Measurements from ENCODE around the gene PTPRG. TPM values are rescaled to one million over a fixed set of nuclear protein-coding genes. Genes with fewer than 3 reads are reported as not detected.

Gene PTPRG
- total RNA-seq, 1 donor from 2014 or later: 34.1 TPM

DNA sequence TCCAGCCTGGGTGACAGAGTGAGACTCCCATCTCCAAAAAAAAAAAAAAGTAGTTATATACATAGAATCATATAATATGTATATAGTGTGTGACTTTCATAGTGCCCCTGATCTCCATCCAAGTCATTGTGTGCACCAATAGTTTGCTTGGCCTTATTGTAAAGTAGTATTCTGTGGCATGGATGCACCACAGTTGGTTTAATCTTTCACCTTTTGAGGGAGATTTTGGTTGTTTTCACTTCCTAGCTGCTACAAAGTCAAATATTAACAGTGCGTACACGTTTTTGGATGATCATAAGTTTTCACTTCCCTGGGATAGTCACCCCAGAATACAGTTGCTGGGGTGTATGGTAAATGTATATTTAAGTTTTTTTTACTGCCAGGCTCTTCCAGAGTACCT is 162.8 kb downstream of the PTPRG start:
- intact Hi-C loops (cut with DNase I): loop anchor here (5.0 to 10.0 kb wide), 2 partner anchors 162 to 279 kb away; partner anchors contain the start of gene PTPRG
- DNase-seq (ENCODE audit: missing footprints) (no peak), ATAC-seq (no peak)

DNA sequence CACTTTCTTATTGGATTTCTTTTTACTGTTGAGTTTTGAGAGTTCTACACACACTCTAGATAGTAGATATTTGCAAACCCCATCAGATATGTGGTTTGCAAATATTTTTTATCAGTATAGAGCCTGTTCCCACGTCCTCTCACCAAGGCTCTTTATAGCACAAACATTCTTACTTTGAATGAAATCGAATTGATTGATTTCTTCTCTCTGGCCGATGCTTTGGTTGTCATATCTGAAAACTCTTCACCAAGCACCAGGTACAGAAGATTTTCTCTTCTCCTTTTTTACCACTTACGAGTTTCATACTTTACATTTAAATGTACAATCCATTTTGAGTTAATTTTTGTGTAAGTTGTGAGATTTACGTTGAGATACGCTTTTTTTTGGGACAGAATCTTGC is 163.4 kb downstream of the PTPRG start:
- DNase-seq (ENCODE audit: missing footprints): no peak
- no peak for ATAC-seq
- intact Hi-C loops (cut with DNase I): loop anchor here (5.0 to 10.0 kb wide), 4 partner anchors 82 to 280 kb away; partner anchors contain the start of gene PTPRG

DNA sequence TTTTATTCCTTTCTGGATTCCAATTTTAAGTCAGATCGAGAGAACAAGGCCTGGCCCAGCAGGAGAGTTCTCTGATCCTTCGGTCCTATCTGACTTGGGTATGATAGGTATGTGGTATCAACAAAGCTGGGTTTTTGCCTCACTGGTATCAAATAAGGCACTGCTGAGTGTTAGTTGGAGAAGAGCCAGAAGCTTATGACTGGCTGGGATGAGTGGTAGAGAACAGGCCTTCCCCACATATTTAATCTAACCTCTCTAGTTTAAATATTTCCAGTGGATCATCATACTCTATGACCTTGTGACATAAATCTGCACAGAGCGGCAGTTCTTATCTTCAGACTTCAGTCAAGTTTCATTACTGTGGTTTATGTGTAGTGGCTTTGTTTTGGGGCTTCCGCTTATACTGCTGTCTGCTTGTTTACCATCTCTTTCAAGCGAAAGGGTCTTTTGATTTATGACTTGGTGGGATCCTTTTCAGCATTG is 164.5 kb downstream of the PTPRG start:
- intact Hi-C loops (cut with DNase I): loop anchor here (5.0 to 10.0 kb wide), 3 partner anchors 81 to 281 kb away; no protein-coding TSS in a partner anchor
- no peak for DNase-seq (ENCODE audit: missing footprints)
- peak; percentile 88 for ATAC-seq

DNA sequence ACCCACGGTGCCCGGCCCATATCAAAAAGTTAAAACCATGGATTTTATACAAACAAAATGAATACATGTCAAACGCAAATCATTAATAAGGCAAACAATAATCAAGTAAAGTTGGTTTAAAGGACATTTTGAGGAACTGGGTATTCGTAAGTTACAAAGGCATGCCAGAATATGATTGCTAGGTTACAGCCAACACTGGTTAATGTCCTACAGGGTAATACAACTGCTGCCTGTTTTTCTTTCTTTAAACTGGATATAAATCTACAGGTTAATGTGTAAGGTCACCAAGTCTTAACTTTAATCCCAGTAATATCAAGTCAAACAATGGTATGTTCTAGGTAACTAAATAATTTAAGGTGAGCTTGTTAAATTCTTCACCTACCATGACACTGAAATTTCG is 166.1 kb downstream of the PTPRG start:
- DNase-seq (ENCODE audit: missing footprints): no peak
- no peak for ATAC-seq
- intact Hi-C loops (cut with DNase I): loop anchor here (5.0 to 10.0 kb wide), 3 partner anchors 80 to 283 kb away; no protein-coding TSS in a partner anchor

DNA sequence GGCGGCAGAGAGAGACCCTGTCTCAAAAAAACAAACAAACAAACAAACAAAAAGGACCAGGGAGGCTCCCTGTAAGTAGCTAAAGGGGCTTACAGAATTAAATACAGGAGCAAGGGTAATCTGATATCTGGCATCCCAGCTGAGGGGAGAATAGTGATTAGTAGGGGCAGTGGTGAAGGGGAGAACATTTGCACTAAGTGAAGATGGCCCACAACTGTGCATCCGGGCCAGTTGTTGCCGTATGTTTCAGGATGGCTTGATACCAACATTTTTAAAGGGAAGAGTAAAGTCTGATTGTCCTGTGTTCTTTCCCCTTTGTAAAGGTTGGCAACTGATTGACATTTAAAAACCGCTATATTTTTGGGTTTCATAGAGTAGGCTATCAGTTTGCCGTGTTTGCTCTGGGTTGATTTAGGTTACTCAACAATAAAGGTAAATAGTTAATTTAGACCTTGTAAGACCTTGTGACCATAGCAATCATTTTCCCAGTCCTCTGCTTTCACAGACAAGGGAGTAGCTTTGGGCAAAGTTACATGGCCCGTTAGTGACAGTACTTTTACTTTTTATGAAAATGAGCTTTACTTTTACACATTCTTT is 167.8 kb downstream of the PTPRG start:
- no peak for ATAC-seq
- intact Hi-C loops (cut with DNase I): loop anchor here (5.0 to 10.0 kb wide), 3 partner anchors 78 to 284 kb away; no protein-coding TSS in a partner anchor

DNA sequence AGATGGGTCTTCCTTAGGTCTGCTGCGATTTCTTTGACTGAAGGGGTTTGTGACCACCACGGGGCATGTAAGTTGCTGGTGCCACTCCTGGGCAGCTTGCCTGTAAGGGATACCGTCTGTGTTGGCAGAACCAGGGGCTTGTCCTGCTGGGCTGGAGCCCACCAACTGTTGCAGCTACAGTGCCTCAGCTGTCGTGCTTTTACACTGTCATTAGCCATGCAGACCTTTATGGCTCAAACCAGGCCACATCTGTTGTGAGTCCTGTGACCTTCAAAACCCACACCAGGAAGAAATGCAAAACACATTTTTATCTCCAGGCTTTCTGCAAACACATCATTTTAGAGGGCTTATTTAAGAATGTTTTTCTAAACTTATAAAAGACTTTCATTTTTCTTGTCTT is 168.7 kb downstream of the PTPRG start:
- intact Hi-C loops (cut with DNase I): no loop called here
- DNase-seq (ENCODE audit: missing footprints) (no peak), ATAC-seq (no peak)

More for the DNA sequence above, 167.8 kb downstream of the PTPRG start:
- DNase-seq (ENCODE audit: missing footprints): no peak

DNA sequence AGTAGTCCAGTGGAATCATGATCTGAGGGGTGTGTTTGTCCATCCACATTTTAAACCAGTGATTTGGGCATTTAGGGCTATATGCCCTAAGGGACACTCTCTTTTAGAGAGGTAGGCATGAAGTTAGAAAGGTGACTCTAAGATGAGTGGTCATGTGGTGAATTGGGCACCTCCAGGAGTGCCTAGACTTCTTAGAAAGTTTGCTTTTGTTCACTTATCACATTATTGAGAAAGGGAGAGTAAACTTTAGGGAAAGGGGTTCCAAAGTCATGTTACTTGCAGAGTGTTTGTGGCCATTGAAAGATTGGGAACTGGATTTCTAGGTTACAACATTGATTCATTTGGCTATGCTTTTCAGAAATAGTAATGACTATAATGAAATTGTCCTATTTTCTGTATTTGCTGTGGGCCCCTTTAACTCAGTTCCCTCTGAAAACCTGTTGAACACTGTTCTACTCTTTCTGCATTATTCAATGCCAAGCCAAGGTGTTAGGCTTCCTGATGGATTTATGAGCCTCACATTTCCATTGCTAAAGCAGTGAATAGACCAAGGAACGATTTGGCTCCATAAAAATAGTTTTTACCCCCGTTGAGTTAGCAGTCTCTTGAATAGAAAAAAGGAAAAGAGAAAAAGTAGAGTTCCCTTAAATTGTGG is 169.3 kb downstream of the PTPRG start:
- intact Hi-C loops (cut with DNase I): no loop called here
- ATAC-seq (no peak), DNase-seq (ENCODE audit: missing footprints) (no peak)

DNA sequence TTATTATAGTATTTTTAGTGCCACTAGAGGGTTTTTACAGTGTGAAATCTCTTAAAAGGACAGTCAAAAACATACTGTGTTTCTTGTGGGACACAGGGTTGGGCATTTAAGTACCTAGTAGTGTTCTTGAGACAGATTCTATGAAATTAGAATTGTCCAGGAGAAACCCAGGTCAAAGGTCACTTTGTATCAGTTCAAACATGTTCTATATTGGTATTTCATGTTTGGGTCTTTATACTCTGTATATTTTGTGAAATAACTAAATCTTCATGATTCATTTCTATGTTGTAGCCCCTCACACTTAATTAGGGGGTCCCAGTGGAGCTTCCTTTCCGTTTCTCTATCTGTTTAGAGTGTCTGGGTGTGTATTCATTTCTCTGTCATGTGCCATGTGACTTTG is 171.6 kb downstream of the PTPRG start:
- intact Hi-C loops (cut with DNase I): no loop called here
- DNase-seq (ENCODE audit: missing footprints) (no peak), ATAC-seq (no peak)

DNA sequence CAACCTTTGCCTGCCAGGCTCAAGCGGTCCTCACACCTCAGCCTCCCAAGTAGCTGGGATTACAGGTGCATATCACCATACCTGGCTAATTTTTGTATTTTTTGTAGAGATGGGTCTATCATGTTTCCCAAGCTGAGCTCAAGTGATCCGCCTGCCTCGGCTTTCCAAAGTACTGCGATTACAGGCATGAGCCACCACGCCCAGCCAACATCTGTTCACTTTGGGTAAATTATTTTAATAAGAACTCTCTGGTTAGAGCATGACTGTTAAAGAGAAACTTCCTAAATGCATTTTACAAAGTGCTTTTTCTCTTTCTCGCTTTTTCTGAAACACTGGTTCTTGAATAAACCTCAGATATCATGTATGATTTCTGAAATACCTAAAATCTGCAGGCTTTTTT is 172.5 kb downstream of the PTPRG start:
- intact Hi-C loops (cut with DNase I): no loop called here
- DNase-seq (ENCODE audit: missing footprints) (no peak), ATAC-seq (peak; percentile 57)

DNA sequence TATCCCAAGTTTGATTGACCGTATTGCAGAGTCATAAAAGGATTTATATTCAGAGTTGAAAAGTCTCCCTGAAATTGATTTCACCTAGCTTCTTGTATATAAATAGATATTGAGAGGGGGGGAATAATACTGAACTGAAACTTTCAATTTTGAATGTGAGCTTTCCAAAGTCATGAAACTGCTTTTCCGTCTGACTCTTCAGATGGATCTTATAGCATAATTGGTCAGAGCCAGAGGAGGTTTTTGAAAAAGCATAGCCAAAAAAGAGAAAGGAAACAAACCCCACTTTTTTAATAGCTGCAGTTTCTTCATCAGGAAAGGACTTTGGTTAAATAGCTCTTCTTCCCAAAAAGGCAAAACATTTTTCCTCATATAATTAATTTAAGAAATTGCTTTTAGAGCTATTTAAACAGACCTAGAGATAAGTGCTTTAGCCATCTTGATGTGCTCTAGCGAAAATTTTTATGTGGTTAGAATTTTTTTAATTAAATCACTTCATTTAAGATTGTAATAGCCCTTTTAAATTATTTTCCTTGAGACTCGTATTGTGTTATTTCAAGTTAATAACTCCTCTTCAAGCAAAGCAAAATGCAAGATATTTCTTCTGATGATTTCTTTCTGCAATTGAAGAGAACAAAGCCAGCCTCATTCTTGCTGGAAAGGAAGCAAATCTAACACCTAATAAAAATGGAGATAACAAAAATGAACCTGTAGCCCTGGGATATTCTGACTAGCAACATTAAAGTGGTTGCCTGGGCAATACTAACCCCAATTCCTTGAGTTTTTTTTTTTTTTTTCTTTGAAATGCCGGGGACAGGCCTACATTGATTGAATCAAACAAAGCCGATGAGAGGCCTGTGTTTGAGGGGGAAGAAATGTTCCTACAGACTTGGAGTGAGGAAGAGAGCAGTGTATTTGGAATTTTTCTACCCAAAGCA is 173.6 kb downstream of the PTPRG start:
- intact Hi-C loops (cut with DNase I): no loop called here
- DNase-seq (ENCODE audit: missing footprints) (no peak), ATAC-seq (no peak)

DNA sequence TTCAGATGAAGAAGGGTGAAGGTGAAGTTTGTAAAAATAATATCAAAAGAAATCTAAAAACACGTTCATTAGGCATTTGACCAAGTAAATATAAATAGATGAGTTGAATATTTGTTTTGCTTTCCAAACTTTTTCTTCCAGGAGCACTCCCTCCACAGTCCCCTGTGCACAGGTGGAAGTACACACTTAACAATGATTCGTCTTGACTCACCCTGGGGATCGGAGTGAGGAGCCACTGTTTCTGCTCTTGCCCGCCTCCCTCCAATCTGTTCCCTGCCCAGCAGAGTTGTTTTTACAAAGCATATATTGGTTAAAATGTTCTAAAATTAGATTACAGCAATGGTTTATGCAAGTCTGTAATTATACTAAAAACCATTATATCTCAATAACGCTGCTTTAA is 175.1 kb downstream of the PTPRG start:
- no peak for ATAC-seq
- DNase-seq (ENCODE audit: missing footprints): no peak
- intact Hi-C loops (cut with DNase I): no loop called here

DNA sequence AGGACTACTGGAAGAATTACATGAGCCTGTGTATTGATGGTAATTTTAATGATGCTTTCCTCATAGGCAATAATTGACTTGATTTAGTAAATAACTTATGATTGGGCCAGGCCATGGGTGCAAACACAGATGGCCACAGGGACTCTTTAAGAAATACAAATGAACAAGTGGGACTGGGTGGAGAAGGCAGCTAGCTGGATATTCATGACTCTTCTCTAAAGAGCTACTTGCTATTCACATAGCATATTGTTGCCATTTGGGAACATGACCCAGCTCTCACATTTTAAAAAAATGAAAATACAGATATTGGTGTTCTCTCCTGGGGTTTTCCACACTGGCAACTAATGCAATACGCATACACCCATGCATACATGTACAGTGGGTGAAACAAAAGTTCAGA is 178.3 kb downstream of the PTPRG start:
- DNase-seq (ENCODE audit: missing footprints) (no peak), ATAC-seq (no peak)
- intact Hi-C loops (cut with DNase I): no loop called here

DNA sequence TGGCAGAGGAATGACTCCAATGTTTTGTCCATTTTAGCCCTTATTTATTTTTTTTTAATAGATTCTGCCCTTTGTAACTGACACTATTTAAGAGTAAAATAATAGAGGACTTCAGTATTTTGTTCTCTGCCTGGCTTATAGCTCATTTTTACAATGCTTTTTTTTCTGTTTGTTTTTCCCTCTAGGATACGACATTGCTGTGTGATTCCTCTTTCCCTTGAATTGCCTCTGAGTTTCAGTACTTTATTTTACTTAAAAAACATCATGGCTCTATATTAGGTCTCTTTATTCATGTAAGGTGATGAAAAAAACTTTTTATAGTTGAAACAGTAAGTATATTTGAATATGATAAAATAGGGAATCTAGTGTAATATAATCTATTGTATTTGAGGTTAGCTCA is 179.1 kb downstream of the PTPRG start:
- intact Hi-C loops (cut with DNase I): no loop called here
- DNase-seq (ENCODE audit: missing footprints) (no peak), ATAC-seq (no peak)

DNA sequence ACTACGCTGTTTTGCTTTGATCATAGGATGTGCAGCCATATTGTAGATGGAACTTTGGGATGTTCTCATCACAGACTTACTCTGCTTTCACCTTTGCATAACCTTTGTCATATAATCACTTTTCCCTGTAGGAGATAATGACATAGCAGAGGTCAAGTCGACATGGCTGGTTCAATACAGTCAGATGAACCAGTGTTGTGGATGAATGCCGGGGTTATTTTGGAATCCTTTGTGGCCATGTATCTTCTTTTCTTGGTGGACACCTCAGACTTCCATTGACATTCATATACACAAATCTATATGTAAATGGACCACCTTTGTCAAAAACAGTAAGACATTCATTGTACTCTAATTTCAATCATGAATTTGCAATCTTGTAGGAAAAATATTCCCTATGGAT is 180.2 kb downstream of the PTPRG start:
- DNase-seq (ENCODE audit: missing footprints): no peak
- intact Hi-C loops (cut with DNase I): no loop called here

DNA sequence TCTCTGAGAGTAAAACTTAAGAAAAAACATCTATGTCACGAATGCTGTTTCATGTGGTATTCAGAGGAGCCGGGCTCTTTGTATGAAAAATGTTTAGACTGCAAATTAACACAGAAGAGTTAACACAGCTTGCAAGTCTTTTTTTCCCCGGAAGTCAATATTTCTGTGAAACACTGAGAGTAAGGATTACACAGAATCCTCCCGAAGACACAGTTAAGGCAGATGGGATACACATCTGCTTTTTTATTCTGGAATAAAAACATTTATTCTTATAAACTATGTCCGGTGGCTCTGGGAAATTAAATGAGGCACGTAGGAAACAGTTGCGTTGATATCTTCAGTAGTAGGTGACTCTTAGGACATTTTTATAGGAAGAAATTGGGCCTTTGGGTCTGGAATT is 180.6 kb downstream of the PTPRG start:
- ATAC-seq: no peak
- no peak for DNase-seq (ENCODE audit: missing footprints)
- intact Hi-C loops (cut with DNase I): no loop called here

More for the DNA sequence above, 180.2 kb downstream of the PTPRG start:
- ATAC-seq: no peak

DNA sequence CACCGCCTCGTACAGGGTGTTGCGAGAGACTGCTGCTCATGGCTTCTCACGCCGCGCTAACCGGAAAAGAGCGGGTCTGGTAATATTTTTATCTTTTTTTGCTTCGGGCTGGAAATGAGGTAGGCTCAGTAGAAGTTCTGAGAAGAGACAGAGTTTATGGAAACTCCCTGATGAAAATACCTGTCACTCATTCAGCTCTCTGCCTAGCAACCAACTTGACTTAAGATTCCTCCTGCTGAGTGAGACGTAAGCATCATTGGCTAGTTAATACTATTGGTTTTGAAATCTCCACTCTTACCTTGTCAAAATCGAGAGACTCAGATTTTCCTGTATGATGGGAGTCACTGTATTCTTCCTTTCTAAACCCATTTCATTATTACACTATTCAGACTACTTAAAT is 181.7 kb downstream of the PTPRG start:
- ATAC-seq (no peak), DNase-seq (ENCODE audit: missing footprints) (no peak)
- intact Hi-C loops (cut with DNase I): no loop called here

DNA sequence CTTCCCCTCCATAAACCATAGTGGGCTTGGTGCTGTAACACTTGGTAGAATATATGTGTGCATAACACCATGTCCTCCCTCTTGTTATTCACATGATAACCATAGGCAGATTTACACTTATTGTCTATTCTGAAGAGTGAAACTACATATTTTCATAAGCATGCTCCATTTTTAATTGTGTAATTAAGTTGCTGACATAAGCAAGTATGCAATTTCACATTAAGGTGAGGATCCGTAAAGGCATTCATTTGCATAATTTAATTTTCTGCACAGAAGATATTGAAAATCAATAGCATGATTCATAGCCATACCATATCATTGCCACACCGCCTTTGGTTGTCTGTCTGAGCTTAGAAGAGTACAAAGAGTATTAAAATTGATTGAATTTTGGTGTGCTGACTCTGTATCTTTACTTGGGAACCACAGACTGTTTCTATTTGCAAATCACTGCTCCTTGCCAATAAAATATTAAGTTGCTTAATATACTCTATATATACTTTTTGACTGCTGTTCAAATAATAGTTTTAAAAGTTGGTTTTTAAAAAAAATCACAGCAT is 182.4 kb downstream of the PTPRG start:
- no peak for DNase-seq (ENCODE audit: missing footprints)
- ATAC-seq: no peak

DNA sequence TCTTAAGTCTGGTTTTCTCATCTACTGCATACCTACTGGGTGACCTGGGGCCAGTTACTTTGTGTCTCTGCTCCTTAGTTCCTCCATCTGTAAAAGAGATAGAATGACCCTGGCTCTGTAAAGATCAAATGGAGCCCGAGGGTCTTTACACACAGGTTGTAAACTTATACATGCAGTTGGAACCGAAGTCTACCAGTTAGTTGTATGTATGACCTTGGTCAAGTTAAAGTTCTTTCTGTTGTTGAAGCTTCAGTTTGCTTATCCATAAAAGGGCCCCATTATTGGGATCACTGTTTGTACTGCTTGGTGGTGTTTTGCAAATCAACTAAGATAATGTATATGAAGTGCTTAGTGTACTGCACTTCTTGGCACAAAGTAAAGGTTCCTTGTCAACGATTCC is 186.9 kb downstream of the PTPRG start:
- ATAC-seq (no peak), DNase-seq (ENCODE audit: missing footprints) (no peak)
- intact Hi-C loops (cut with DNase I): no loop called here

More for the DNA sequence above, 182.4 kb downstream of the PTPRG start:
- intact Hi-C loops (cut with DNase I): no loop called here

DNA sequence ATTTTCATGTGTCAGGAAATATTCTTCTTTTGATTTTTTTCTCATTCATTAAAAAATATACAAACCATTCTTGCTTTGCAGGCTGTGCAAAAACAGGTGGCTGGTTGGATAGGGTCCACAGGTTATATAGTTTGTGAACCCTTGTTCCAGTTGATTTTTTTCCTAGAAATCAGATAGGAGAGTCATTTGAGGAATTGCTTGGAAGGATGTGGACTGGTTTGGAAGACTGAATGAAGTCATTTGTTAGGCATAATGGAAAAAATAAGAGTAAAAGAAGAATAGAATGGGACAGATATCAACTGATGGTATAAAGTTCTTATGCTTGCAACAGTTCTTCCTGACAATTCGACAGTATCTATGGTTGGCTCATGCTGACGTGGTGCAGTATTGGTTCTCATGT is 189.4 kb downstream of the PTPRG start:
- ATAC-seq (no peak), DNase-seq (ENCODE audit: missing footprints) (no peak)
- intact Hi-C loops (cut with DNase I): no loop called here

All from Right ventricle myocardium inferior (tissue), 1 donor.